ENCODE results near the gene SLC25A24. TPM values are rescaled to one million over a fixed set of nuclear protein-coding genes. Genes with fewer than 3 reads are reported as not detected.

Gene SLC25A24
- total and polyA plus RNA-seq, 9 of the 15 experiments (the other 6 are each of a cell fraction or from before 2014, with no cell fraction given): 6.9 to 34.9 (median 25.4) TPM

DNA sequence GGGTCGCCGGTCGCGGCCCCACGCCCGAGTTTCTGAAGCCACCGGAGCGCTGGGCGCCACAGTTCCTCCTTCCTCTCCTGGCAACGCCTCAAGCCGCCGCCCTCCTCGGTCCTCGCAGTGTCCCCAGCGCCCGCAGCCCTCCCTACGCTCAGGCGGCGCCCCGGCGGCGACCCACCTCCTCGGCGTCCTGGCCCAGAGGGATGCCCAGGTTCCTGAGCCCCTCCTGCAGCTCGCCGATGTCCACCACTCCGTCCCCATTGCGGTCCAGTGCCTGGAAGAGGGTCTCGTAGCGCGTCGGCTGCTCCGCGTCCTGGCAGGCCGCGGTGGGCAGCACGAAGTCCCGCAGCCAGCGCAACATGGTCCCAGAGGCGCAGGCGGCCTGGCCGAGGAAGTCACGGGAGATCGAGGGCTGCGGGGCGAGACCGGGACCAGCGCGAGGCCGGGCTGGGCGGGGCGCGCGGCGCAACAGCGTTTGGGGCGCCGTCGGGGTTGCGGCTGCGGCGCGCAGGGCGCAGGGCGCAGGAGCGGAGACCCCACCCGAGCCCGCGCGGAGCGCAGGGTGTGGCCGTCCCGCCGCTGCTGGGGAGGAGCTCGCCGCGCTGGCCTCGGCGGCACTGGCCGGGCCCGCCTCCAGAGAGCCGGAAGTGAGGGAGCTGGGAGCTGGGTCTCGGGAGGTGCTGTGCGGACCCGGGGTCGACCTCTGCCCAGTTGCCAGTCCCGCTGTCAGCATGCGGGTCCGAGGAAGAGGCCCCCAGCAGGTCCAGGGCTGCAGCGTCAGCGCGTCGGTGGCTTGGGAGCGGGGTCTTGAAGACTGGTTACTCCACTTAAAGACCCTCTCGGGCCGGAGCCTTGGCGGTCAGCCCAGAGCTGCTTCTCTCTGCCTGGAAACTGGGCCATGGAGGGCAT is at the start of gene SLC25A24 (continued):
- TF ChIP-seq, protein P1, sequence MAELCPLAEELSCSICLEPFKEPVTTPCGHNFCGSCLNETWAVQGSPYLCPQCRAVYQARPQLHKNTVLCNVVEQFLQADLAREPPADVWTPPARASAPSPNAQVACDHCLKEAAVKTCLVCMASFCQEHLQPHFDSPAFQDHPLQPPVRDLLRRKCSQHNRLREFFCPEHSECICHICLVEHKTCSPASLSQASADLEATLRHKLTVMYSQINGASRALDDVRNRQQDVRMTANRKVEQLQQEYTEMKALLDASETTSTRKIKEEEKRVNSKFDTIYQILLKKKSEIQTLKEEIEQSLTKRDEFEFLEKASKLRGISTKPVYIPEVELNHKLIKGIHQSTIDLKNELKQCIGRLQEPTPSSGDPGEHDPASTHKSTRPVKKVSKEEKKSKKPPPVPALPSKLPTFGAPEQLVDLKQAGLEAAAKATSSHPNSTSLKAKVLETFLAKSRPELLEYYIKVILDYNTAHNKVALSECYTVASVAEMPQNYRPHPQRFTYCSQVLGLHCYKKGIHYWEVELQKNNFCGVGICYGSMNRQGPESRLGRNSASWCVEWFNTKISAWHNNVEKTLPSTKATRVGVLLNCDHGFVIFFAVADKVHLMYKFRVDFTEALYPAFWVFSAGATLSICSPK (IDR thresholded peaks at IDR 0.05; ENCODE audit: borderline replicate concordance): no peak
- TF ChIP-seq, protein P2, sequence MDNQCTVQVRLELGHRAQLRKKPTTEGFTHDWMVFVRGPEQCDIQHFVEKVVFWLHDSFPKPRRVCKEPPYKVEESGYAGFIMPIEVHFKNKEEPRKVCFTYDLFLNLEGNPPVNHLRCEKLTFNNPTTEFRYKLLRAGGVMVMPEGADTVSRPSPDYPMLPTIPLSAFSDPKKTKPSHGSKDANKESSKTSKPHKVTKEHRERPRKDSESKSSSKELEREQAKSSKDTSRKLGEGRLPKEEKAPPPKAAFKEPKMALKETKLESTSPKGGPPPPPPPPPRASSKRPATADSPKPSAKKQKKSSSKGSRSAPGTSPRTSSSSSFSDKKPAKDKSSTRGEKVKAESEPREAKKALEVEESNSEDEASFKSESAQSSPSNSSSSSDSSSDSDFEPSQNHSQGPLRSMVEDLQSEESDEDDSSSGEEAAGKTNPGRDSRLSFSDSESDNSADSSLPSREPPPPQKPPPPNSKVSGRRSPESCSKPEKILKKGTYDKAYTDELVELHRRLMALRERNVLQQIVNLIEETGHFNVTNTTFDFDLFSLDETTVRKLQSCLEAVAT (IDR thresholded peaks at IDR 0.05): no peak
- TF ChIP-seq, protein P3, sequence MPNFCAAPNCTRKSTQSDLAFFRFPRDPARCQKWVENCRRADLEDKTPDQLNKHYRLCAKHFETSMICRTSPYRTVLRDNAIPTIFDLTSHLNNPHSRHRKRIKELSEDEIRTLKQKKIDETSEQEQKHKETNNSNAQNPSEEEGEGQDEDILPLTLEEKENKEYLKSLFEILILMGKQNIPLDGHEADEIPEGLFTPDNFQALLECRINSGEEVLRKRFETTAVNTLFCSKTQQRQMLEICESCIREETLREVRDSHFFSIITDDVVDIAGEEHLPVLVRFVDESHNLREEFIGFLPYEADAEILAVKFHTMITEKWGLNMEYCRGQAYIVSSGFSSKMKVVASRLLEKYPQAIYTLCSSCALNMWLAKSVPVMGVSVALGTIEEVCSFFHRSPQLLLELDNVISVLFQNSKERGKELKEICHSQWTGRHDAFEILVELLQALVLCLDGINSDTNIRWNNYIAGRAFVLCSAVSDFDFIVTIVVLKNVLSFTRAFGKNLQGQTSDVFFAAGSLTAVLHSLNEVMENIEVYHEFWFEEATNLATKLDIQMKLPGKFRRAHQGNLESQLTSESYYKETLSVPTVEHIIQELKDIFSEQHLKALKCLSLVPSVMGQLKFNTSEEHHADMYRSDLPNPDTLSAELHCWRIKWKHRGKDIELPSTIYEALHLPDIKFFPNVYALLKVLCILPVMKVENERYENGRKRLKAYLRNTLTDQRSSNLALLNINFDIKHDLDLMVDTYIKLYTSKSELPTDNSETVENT (CRISPR knock-in tag; IDR thresholded peaks at IDR 0.05): peak; percentile 37; the same call in 1 of the 2 replicates
- TF ChIP-seq, protein P4, sequence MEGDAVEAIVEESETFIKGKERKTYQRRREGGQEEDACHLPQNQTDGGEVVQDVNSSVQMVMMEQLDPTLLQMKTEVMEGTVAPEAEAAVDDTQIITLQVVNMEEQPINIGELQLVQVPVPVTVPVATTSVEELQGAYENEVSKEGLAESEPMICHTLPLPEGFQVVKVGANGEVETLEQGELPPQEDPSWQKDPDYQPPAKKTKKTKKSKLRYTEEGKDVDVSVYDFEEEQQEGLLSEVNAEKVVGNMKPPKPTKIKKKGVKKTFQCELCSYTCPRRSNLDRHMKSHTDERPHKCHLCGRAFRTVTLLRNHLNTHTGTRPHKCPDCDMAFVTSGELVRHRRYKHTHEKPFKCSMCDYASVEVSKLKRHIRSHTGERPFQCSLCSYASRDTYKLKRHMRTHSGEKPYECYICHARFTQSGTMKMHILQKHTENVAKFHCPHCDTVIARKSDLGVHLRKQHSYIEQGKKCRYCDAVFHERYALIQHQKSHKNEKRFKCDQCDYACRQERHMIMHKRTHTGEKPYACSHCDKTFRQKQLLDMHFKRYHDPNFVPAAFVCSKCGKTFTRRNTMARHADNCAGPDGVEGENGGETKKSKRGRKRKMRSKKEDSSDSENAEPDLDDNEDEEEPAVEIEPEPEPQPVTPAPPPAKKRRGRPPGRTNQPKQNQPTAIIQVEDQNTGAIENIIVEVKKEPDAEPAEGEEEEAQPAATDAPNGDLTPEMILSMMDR (IDR thresholded peaks at IDR 0.05 in 2 of 3, conservative IDR thresholded peaks at IDR 0.05 in 1 of 3; ENCODE audit: insufficient read depth in 2 of 3, low read depth in 1 of 3, low read length in 3 of 3): no peak
- TF ChIP-seq MECOM (CRISPR knock-in tag; IDR thresholded peaks at IDR 0.05) (no peak), HDAC1 (IDR thresholded peaks at IDR 0.05) (peak in 1 of 2 experiments; percentile 86; a peak in 2 of 4 replicates), ZNF695 (CRISPR knock-in tag; IDR thresholded peaks at IDR 0.05) (no peak), RBM25 (IDR thresholded peaks at IDR 0.05; ENCODE audit: low read depth, low read length, severe bottlenecking) (peak; percentile 27), BRF1 (IDR thresholded peaks at IDR 0.05; ENCODE audit: borderline replicate concordance, extremely low read depth, insufficient read length) (no peak), YY1 (IDR thresholded peaks at IDR 0.05; ENCODE audit: borderline replicate concordance in 1 of 3, control insufficient read depth in 1 of 3, extremely low read depth in 1 of 3, insufficient read depth in 3 of 3, insufficient read length in 1 of 3, insufficient replicate concordance in 2 of 3, low read depth in 1 of 3, low read length in 2 of 3) (peak in 1 of 3 experiments; percentile 17), HDAC3 (IDR thresholded peaks at IDR 0.05; ENCODE audit: borderline replicate concordance, partially characterized antibody) (no peak), CXXC5 (CRISPR knock-in tag; IDR thresholded peaks at IDR 0.05) (peak; percentile 95)
- TF ChIP-seq, protein P5, sequence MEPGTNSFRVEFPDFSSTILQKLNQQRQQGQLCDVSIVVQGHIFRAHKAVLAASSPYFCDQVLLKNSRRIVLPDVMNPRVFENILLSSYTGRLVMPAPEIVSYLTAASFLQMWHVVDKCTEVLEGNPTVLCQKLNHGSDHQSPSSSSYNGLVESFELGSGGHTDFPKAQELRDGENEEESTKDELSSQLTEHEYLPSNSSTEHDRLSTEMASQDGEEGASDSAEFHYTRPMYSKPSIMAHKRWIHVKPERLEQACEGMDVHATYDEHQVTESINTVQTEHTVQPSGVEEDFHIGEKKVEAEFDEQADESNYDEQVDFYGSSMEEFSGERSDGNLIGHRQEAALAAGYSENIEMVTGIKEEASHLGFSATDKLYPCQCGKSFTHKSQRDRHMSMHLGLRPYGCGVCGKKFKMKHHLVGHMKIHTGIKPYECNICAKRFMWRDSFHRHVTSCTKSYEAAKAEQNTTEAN (CRISPR knock-in tag; IDR thresholded peaks at IDR 0.05): no peak
- TF ChIP-seq, protein P6, sequence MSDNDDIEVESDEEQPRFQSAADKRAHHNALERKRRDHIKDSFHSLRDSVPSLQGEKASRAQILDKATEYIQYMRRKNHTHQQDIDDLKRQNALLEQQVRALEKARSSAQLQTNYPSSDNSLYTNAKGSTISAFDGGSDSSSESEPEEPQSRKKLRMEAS (CRISPR knock-in tag; IDR thresholded peaks at IDR 0.05): peak; percentile 67

All from K562 (cell line).